GM23338 (cell line): ENCODE measurements around the gene RAB29. TPM values are rescaled to one million over a fixed set of nuclear protein-coding genes. Genes with fewer than 3 reads are reported as not detected.

Experiments used
- ATAC-seq: fragments of 200-7000 bp; cut with Tn5 transposase; 3 replicates; pipeline ENCODE4 v1.9.1; 2020
- DNase-seq: peaks from one replicate; pipeline ENCODE4 v3.0.0-alpha.2; 2015; ENCODE audit warnings: low spot score
- H2AFZ ChIP-seq: fragments of 200-600 bp; sonication (generic); 2 replicates; pipeline ENCODE4 v1.8.0; 2016; ENCODE audit warnings: antibody characterized with exemption, mild to moderate bottlenecking, moderate library complexity
- H3F3A ChIP-seq: fragments of 200-600 bp; sonication (generic); replicated peaks from 2 replicates; pipeline ENCODE4 v1.8.0; 2017; ENCODE audit warnings: antibody characterized with exemption, mixed run types, low read depth
- H3K27ac ChIP-seq: fragments of 200-600 bp; sonication (generic); 2 replicates; pipeline ENCODE4 v1.6.1; 2016; ENCODE audit warnings: low read depth
- H3K27me3 ChIP-seq: fragments of 200-600 bp; sonication (generic); 2 replicates; pipeline ENCODE4 v1.8.0; 2016; ENCODE audit warnings: mild to moderate bottlenecking, mixed run types, moderate library complexity; ENCODE audit not compliant: insufficient read depth
- H3K36me3 ChIP-seq: fragments of 200-600 bp; sonication (generic); 2 replicates; pipeline ENCODE4 v1.8.0; 2016; ENCODE audit warnings: mild to moderate bottlenecking; ENCODE audit not compliant: insufficient read depth
- H3K4me1 ChIP-seq: fragments of 200-600 bp; sonication (generic); 2 replicates; pipeline ENCODE4 v1.8.0; 2016; ENCODE audit warnings: mild to moderate bottlenecking, moderate library complexity; ENCODE audit not compliant: insufficient read depth
- H3K4me2 ChIP-seq: fragments of 200-600 bp; sonication (generic); 2 replicates; pipeline ENCODE4 v1.7.1; 2017; ENCODE audit warnings: mixed run types
- H3K4me3 ChIP-seq: fragments of 200-600 bp; sonication (generic); 2 replicates; pipeline ENCODE4 v1.6.1; 2016; ENCODE audit warnings: mixed run types
- H3K79me2 ChIP-seq: fragments of 200-600 bp; sonication (generic); replicated peaks from 2 replicates; pipeline ENCODE4 v1.8.0; 2017; ENCODE audit warnings: mild to moderate bottlenecking; ENCODE audit not compliant: insufficient read depth
- H3K9me2 ChIP-seq: fragments of 200-600 bp; sonication (generic); 2 replicates; pipeline ENCODE4 v1.8.0; 2017; ENCODE audit not compliant: insufficient read depth
- H4K20me1 ChIP-seq: fragments of 200-600 bp; sonication (generic); replicated peaks from 2 replicates; pipeline ENCODE4 v1.8.0; 2017; ENCODE audit warnings: mild to moderate bottlenecking; ENCODE audit not compliant: insufficient read depth
- H3K27ac Mint-ChIP-seq: 2 replicates; pipeline ENCODE4 v1.8.0; 2020; ENCODE audit warnings: inconsistent platforms, mild to moderate bottlenecking, moderate library complexity, mixed read lengths
- H3K27me3 Mint-ChIP-seq: 3 replicates; pipeline ENCODE4 v1.8.0; 2022; ENCODE audit warnings: low read depth, mild to moderate bottlenecking, moderate library complexity, mixed read lengths, inconsistent platforms; ENCODE audit not compliant: insufficient read depth, poor library complexity
- H3K36me3 Mint-ChIP-seq: 3 replicates; pipeline ENCODE4 v1.8.0; 2021; ENCODE audit warnings: low read depth, mild to moderate bottlenecking, inconsistent platforms, moderate library complexity, mixed read lengths
- H3K4me1 Mint-ChIP-seq: 3 replicates; pipeline ENCODE4 v1.8.0; 2020; ENCODE audit warnings: mild to moderate bottlenecking, inconsistent platforms, mixed read lengths
- H3K4me3 Mint-ChIP-seq: 3 replicates; pipeline ENCODE4 v1.8.0; 2021; ENCODE audit warnings: moderate library complexity, mild to moderate bottlenecking, inconsistent platforms, mixed read lengths
- H3K9me3 Mint-ChIP-seq: 3 replicates; pipeline ENCODE4 v1.8.0; 2020; ENCODE audit warnings: moderate library complexity, mild to moderate bottlenecking, inconsistent platforms, mixed read lengths
- CREB1 ChIP-seq: fragments of 250-450 bp; sonication (Bioruptor Pico); IDR thresholded peaks from 2 replicates; pipeline ENCODE4 v1.5.0; 2020; ENCODE audit warnings: low read depth, mild to moderate bottlenecking, moderate library complexity
- EZH2phosphoT487 ChIP-seq: fragments of 200-600 bp; sonication (generic); IDR thresholded peaks from one replicate; pipeline ENCODE4 v1.8.1; 2018; ENCODE audit warnings: antibody characterized with exemption; ENCODE audit not compliant: unreplicated experiment
- ZNF114 ChIP-seq: fragments of 250-450 bp; sonication (Bioruptor Pico); IDR thresholded peaks from 2 replicates; pipeline ENCODE4 v1.5.0; 2020; ENCODE audit warnings: mild to moderate bottlenecking, moderate library complexity
- ZNF462 ChIP-seq: fragments of 250-450 bp; sonication (Bioruptor Pico); IDR thresholded peaks from 2 replicates; pipeline ENCODE4 v1.5.0; 2020; ENCODE audit warnings: mild to moderate bottlenecking, moderate library complexity
- polyA plus RNA-seq: library from polyadenylated mRNA; unstranded; fragments of >200 nt; fragmentation: Nextera tagmentation; extraction: Ambion mirVana; gene quantifications from 2 replicates; pipeline ENCODE4 v1.2.1, GENCODE V29; 2016
- total RNA-seq: library from RNA; depleted of rRNA; stranded (reverse); fragments of >200 nt; shearing (Covaris generic); gene quantifications from 2 replicates; pipeline ENCODE4 v1.2.3, GENCODE V29; 2014

Gene RAB29
- total and polyA plus RNA-seq, 2 experiments from 2014 or later: 7.1 to 9.1 TPM

DNA sequence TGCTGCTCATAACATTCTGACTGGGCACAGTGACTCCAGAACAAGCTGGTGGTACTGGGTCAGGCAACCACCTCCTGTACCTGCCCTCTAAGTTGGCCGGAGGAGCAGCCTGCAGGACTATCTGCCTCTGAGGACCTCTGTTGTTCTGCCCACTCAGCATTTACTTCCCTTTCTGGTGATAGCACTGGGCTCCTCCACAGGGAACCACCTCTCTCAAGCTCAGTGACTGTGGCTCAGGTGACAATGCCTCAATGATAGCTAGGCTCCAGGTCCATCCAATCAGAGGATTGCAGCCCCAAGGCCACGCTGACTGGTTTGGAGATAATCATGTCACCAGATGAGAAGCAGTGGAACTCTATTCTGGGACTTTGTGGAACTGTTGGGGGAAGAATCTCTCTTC lies 21.9 kb upstream of the RAB29 start:
- no peaks in the 10 kb centered on the region for H3K9me3 Mint-ChIP-seq
- Histone ChIP-seq H2AFZ (no peak overlapping the region), H3K79me2 (no peaks in the 10 kb centered on the region), H3K4me2 (no peak overlapping the region), H4K20me1 (no peaks in the 10 kb centered on the region; the same call in 1 of the 2 replicates), H3F3A (peaks cover 2% of the 10 kb centered on the region; the same call in 1 of the 2 replicates), H3K9me2 (no peaks in the 10 kb centered on the region), H3K4me1 (0 out of 2 replicates have a peak, but pooled peaks cover 1% of the 10 kb centered on the region), H3K36me3 (peaks cover 7% of the 10 kb centered on the region; the same call in 1 of the 2 replicates), H3K4me3 (no peak overlapping the region), H3K27ac (no peak overlapping the region), H3K27me3 (no peaks in the 10 kb centered on the region)
- DNase-seq (no peak), ATAC-seq (no peak)
- H3K4me1 Mint-ChIP-seq: peaks cover 13% of the 10 kb centered on the region; the same call in 2 of the 3 replicates
- no peak overlapping the region for H3K27ac Mint-ChIP-seq
- TF ChIP-seq ZNF462 (CRISPR knock-in tag): no peak
- H3K27me3 Mint-ChIP-seq: peaks cover 4% of the 10 kb centered on the region
- no peak overlapping the region for H3K4me3 Mint-ChIP-seq
- H3K36me3 Mint-ChIP-seq: peaks cover 31% of the 10 kb centered on the region; the same call in 2 of the 3 replicates

- H3K9me2 ChIP-seq: no peaks in the 10 kb centered on the region
- H3K4me2 ChIP-seq: no peak overlapping the region
- H3F3A ChIP-seq: peaks cover 6% of the 10 kb centered on the region; the same call in 1 of the 2 replicates
- H3K27ac ChIP-seq: no peak overlapping the region
- H3K36me3 ChIP-seq: peaks cover 11% of the 10 kb centered on the region; the same call in 1 of the 2 replicates
- H3K4me1 ChIP-seq: 0 out of 2 replicates have a peak, but pooled peaks cover 4% of the 10 kb centered on the region
- Mint-ChIP-seq H3K4me1 (peaks cover 3% of the 10 kb centered on the region; the same call in 2 of the 3 replicates), H3K4me3 (no peak overlapping the region), H3K9me3 (no peaks in the 10 kb centered on the region), H3K27ac (no peak overlapping the region), H3K27me3 (peaks cover 4% of the 10 kb centered on the region), H3K36me3 (peaks cover 41% of the 10 kb centered on the region)
- H3K27me3 ChIP-seq: no peaks in the 10 kb centered on the region
- no peak overlapping the region for H3K4me3 ChIP-seq
- H4K20me1 ChIP-seq: no peaks in the 10 kb centered on the region; the same call in 1 of the 2 replicates
- DNase-seq (no peak), ATAC-seq (no peak)
- no peaks in the 10 kb centered on the region for H3K79me2 ChIP-seq
- no peak overlapping the region for H2AFZ ChIP-seq
- TF ChIP-seq EZH2phosphoT487 (no peak), ZNF462 (CRISPR knock-in tag) (no peak), ZNF114 (CRISPR knock-in tag) (no peak), CREB1 (CRISPR knock-in tag) (no peak)
Observed at GRCh38 chr1:205794011-205794730, 18.9 kb upstream of the RAB29 start.
